D341Med (cell line): Measurements from ENCODE around the gene EVI5L.

Experiments
- DNase-seq: peaks from one replicate; pipeline ENCODE4 v3.0.0; 2012; ENCODE audit warnings: low spot score

Gene EVI5L

GRCh38 chr19:7912697-7913564 is 82.9 kb downstream of the EVI5L start:
- DNase-seq = no peak

GRCh38 chr19:7913652-7914051 is 83.6 kb downstream of the EVI5L start:
- no peak for DNase-seq

GRCh38 chr19:7914099-7914498 is 84.1 kb downstream of the EVI5L start:
- DNase-seq = no peak
